Limb (tissue), 2 donors: Measurements from ENCODE around the gene ADAM10.

Experiments
- DNase-seq, 2 donors: peaks; one replicate each; pipeline ENCODE4 v3.0.0-alpha.2; 2016; ENCODE audit errors: extremely low spot score in 2 of 2

The ADAM10 gene

DNA sequence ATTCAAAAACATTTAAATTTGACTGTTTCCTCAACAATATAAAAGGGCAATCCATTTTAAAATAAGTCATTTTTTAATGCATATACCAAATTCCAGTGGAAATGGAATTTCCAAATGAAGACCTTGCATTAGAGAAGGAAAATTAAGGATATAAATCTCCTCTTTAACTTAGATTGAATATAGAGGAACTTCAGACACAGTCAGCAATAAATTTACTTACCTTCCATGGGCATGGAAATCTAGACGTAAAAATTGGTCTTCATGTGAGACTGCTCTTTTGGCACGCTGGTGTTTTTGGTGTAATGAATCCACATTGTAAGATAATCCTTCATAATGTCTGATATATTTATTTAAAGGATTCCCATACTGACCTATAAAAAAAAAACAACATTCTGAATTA lies 32.1 kb downstream of the ADAM10 start:
- DNase-seq = no peak

DNA sequence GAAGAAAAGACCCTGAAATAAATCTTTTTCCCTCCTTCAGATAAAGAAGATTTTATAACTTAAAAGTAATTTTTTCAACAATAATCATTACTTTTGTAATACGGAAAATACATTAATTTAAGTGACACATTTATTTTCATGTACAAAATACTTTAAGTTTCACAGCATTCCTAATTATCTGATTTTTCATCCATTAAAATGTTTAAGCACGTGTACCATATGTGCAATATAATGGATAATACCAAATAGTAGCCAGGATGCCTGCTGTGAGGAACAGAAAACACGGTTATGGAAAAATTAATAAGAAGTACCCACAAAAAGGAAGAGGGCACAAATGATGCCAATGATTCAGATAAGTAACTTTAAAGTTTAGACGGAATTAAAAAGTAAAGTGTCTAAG lies 33.5 kb downstream of the ADAM10 start:
- DNase-seq = no peak

DNA sequence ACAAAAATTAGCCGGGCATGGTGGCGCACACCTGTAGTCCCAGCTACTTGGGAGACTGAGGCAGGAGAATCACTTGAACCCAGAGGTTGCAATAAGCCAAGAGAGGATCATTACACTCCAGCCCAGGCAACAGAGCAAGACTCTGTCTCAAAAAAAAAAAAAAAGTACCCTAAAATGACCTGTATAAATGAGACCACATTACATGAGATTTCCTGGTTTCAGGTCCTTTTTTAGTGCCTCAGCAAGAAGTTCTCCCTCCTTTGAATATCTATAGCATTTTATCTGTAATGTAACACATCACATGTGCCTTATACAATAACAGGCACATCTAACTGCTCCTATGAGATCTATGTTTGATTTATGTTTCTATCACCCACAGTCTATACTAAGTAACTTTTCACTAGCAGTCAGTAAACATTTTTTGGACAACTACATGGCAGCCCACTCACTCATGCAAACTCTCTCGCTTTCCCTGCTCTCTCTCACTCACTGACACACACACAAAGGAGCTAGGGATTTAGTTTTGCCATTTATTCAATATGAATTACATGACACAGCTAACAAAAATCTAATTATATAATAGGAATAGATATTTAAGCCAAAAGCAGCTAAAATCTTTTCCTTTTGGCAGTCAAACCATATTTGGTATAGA lies 34.1 kb downstream of the ADAM10 start:
- DNase-seq = no peak

DNA sequence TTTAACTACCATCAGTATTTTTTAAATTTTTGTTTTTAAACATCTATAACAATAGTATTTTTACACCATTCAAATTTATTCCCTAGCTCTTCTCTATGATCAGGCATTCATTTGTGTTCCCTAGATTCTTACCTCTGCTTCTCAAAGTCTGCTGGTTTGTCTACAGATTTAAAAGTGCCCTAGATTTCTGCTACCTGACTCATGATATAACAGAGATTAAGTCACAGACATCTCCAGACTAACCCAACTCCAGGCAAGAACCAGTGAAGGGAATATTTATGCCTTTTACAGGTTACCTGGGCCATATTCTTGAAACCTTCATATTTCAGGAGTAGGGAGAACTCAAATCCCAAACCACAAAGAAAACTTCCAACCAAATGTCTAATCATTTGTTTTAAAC lies 38.8 kb downstream of the ADAM10 start:
- DNase-seq = no peak

DNA sequence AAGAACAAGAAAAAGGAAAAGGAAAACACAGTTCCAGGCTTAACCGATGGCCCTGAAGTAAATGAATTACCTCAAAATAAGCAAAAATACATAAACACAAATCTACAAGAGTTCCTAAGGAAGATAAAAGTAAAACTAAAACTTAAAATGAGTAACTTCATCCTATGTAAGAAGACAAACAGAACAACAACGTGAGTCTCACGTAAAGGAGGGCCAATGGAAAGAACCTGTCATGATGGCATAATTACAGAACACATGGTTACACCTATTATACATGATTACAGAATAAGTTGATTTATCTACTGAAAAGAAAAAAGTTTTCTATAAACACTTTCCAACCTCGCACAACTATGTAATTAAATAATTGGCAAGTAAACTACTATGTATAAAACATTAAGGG lies 42.1 kb downstream of the ADAM10 start:
- no peak for DNase-seq

DNA sequence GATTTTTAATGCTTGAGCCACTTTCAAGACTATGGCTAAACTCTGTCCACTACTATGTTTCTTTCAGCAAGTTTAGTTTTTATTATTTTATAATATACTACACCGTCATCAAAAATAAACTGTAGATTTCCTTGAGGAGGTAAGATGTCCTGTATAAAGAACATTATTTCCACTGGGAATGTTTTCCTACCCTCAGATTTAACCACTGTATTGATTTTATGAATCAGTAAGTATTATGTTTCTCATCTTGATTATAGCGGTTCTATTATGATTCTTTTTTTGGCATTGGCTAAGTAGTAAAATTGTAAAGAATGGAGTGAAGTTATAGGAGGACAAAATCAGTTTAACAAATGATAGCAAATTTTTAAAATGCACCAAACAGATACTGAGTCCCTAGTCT lies 44.4 kb downstream of the ADAM10 start:
- DNase-seq = no peak

- no peak for DNase-seq
Measured at GRCh38 chr15:58704155-58704865, 45.2 kb downstream of the ADAM10 start.

- DNase-seq = no peak
Measured at GRCh38 chr15:58703610-58704009, 45.9 kb downstream of the ADAM10 start.

- DNase-seq = no peak
Measured at GRCh38 chr15:58702233-58702632, 47.3 kb downstream of the ADAM10 start.

GRCh38 chr15:58701376-58701775 lies 48.1 kb downstream of the ADAM10 start:
- DNase-seq = no peak

DNA sequence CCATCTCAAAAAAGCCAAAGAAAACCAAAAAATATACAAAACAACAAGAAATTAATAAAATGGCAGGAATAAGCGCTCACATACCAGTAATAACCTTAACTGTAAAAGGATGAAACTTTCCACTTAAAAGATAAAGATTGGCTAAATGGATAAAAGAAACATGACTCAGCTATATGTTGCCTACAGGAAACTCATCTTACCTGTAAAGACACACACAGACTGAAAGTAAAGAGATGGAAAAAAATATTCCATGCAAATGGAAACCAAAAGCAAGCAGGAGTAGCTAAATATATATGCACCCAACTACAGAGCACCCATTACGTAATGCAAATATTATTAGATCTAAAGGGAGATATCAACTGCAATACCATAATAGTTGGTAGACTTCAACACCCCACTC lies 49.7 kb downstream of the ADAM10 start:
- no peak for DNase-seq

DNA sequence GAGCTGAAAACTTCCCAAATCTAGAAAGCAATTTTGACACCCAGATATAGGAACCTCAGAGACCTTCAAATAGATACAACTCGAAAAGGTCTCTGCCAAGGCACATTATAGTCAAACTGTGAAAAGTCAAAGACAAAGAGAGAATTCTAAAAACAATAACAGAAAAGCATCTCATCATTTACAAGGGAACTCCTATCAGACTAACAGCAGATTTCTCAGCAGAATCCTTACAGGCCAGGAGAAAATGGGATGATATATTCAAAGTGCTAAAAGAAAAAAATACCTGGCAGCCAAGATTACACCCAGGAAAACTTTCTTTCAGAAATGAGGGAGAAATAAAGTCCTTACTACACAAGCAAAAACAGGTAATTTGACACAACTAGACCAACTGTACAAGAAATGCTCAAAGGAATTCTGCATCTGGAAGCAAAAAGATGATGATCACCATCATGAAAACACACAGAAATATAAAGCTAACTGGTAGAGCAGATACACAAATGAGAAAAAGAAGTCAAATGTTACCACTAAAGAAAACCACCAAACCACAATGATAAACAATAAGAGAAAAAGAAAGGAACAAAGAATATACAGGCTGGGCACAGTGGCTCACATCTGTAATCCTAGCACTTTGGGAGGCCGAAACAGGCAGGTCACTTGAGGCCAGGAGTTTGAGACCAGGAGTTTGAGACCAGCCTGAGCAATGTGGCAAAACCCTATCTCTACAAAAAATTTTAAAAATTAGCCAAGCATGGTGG lies 50.4 kb downstream of the ADAM10 start:
- no peak for DNase-seq

- no peak for DNase-seq
Measured at GRCh38 chr15:58697220-58697619, 52.3 kb downstream of the ADAM10 start.

- no peak for DNase-seq
Measured at GRCh38 chr15:58696738-58697137, 52.8 kb downstream of the ADAM10 start.

- no peak for DNase-seq
Measured at GRCh38 chr15:58694641-58695398, 54.7 kb downstream of the ADAM10 start.

GRCh38 chr15:58690703-58691102 lies 58.8 kb downstream of the ADAM10 start:
- DNase-seq = no peak

GRCh38 chr15:58689646-58690045 lies 59.9 kb downstream of the ADAM10 start:
- no peak for DNase-seq

- DNase-seq = no peak
Measured at GRCh38 chr15:58686286-58686685, 63.2 kb downstream of the ADAM10 start.

GRCh38 chr15:58684751-58685150 lies 64.8 kb downstream of the ADAM10 start:
- DNase-seq = no peak

GRCh38 chr15:58684036-58684710 lies 65.3 kb downstream of the ADAM10 start:
- no peak for DNase-seq

- DNase-seq = no peak
Measured at GRCh38 chr15:58682234-58682633, 67.3 kb downstream of the ADAM10 start.
